ENCODE measurements around the gene XRN1. TPM values are rescaled to one million over a fixed set of nuclear protein-coding genes. Genes with fewer than 3 reads are reported as not detected.
A peak's percentile ranks its signal among the peaks of the same experiment; 100 is the strongest.

XRN1 gene
- total RNA-seq (10 to 100 TPM; 15.0 to 33.4 (median 21.2) TPM), polyA plus RNA-seq (1 to 10 TPM; 2.1 to 5.0 TPM)
- long read RNA-seq, donor 1, full-length matches to known transcripts = 3 of 7 reads
- long read RNA-seq, donor 1, partial matches to known transcripts = 2 of 7 reads
- long read RNA-seq, donor 1, other reads (novel, unspliced or antisense) = 2 of 7 reads
- long read RNA-seq, donor 2, partial matches to known transcripts = 6 of 11 reads
- long read RNA-seq, donor 2, other reads (novel, unspliced or antisense) = 3 of 11 reads
- long read RNA-seq, donor 3, partial matches to known transcripts = 15 of 24 reads
- long read RNA-seq, donor 3, other reads (novel, unspliced or antisense) = 9 of 24 reads

- peak; percentile 100 for ATAC-seq
- no peak for TF ChIP-seq CTCF (IDR thresholded peaks at IDR 0.05)
- Histone ChIP-seq H3K9me3 (no peaks in the 10 kb centered on the region), H3K4me3 (peak within 1 kb of the TSS; percentile 66 to 99 (median 90)), H3K4me1 (peaks cover 0 to 46% (median 32%) of the 10 kb centered on the region in 9 donors), H3K36me3 (peaks cover 0 to 37% (median 4%) of the 10 kb centered on the region in 9 donors), H3K27me3 (no peaks in the 10 kb centered on the region), H3K27ac (peak within 1 kb of the TSS; percentile 81 to 99 (median 95))
- peak; percentile 97 for DNase-seq
- WGBS, 2 donors = 7% methylated on average over 52 of the region's 52 CpGs
- intact Hi-C loops (cut with DNase I) = no loop called here
Measured at GRCh38 chr3:142447852-142448823, at the start of gene XRN1. TSS of gene XRN1 (minus strand) at chr3:142448037. CDS start at chr3:142447944, 93 bp downstream.

- no peak for DNase-seq
- 78 to 99% methylated on average over 3 of the region's 3 CpGs for WGBS, 2 donors
- Histone ChIP-seq H3K9me3 (no peaks in the 10 kb centered on the region), H3K27ac (no peak overlapping the region), H3K27me3 (no peaks in the 10 kb centered on the region), H3K4me3 (no peak overlapping the region), H3K36me3 (peaks cover 0 to 100% (median 39%) of the 10 kb centered on the region in 9 donors), H3K4me1 (no peaks in the 10 kb centered on the region)
- no peak for TF ChIP-seq CTCF (IDR thresholded peaks at IDR 0.05)
- intact Hi-C loops (cut with DNase I) = no loop called here
- ATAC-seq = no peak
Measured at GRCh38 chr3:142495103-142495502, 47.3 kb upstream of the XRN1 start.

GRCh38 chr3:142492184-142492583 is 44.3 kb upstream of the XRN1 start:
- ATAC-seq (no peak), DNase-seq (no peak)
- Histone ChIP-seq H3K9me3 (no peaks in the 10 kb centered on the region), H3K4me3 (no peak overlapping the region), H3K4me1 (no peaks in the 10 kb centered on the region), H3K36me3 (peaks cover 0 to 100% (median 53%) of the 10 kb centered on the region in 9 donors), H3K27ac (no peak overlapping the region), H3K27me3 (no peaks in the 10 kb centered on the region)
- intact Hi-C loops (cut with DNase I) = no loop called here
- no peak for TF ChIP-seq CTCF (IDR thresholded peaks at IDR 0.05)
- WGBS, 2 donors = 97 to 99% methylated on average over 2 of the region's 2 CpGs

GRCh38 chr3:142489572-142490323 is 41.9 kb upstream of the XRN1 start:
- TF ChIP-seq CTCF (IDR thresholded peaks at IDR 0.05) = no peak
- no peak for ATAC-seq
- no peaks in the 10 kb centered on the region for H3K9me3 ChIP-seq

More at GRCh38 chr3:142489572-142490323, 41.9 kb upstream of the XRN1 start:
- Histone ChIP-seq H3K36me3 (peaks cover 0 to 100% (median 51%) of the 10 kb centered on the region in 9 donors), H3K27ac (no peak overlapping the region), H3K4me1 (no peaks in the 10 kb centered on the region), H3K4me3 (no peak overlapping the region), H3K27me3 (no peaks in the 10 kb centered on the region)
- 98 to 99% methylated on average over 5 of the region's 5 CpGs for WGBS, 2 donors
- DNase-seq = no peak
- intact Hi-C loops (cut with DNase I) = no loop called here
